ENCODE data around the gene ELF2.

ELF2 gene

GRCh38 chr4:139207873-139208403, 30.9 kb upstream of the ELF2 start:
- TF ChIP-seq ZBTB7A (IDR thresholded peaks at IDR 0.05; ENCODE audit: low read depth) (no peak), NFIC (IDR thresholded peaks at IDR 0.05) (no peak), YY1 (IDR thresholded peaks at IDR 0.05; ENCODE audit: low read depth) (no peak), RAD21 (IDR thresholded peaks at IDR 0.05; ENCODE audit: low read depth) (no peak), TEAD4 (IDR thresholded peaks at IDR 0.05) (no peak), CEBPB (IDR thresholded peaks at IDR 0.05) (no peak), CREB1 (IDR thresholded peaks at IDR 0.05; ENCODE audit: low read depth) (no peak), TCF12 (IDR thresholded peaks at IDR 0.05; ENCODE audit: low read depth) (no peak), FOXM1 (IDR thresholded peaks at IDR 0.05; ENCODE audit: borderline replicate concordance, low read depth) (no peak), REST (IDR thresholded peaks at IDR 0.05; ENCODE audit: low read depth) (no peak), TAF1 (IDR thresholded peaks at IDR 0.05; ENCODE audit: low read depth) (no peak), EGR1 (IDR thresholded peaks at IDR 0.05) (no peak), EP300 (IDR thresholded peaks at IDR 0.05; ENCODE audit: borderline replicate concordance) (no peak)
- TF ChIP-seq, protein P1, sequence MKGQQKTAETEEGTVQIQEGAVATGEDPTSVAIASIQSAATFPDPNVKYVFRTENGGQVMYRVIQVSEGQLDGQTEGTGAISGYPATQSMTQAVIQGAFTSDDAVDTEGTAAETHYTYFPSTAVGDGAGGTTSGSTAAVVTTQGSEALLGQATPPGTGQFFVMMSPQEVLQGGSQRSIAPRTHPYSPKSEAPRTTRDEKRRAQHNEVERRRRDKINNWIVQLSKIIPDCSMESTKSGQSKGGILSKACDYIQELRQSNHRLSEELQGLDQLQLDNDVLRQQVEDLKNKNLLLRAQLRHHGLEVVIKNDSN (IDR thresholded peaks at IDR 0.05) = no peak
- TF ChIP-seq, protein P2, sequence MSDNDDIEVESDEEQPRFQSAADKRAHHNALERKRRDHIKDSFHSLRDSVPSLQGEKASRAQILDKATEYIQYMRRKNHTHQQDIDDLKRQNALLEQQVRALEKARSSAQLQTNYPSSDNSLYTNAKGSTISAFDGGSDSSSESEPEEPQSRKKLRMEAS (IDR thresholded peaks at IDR 0.05) = no peak

DNA sequence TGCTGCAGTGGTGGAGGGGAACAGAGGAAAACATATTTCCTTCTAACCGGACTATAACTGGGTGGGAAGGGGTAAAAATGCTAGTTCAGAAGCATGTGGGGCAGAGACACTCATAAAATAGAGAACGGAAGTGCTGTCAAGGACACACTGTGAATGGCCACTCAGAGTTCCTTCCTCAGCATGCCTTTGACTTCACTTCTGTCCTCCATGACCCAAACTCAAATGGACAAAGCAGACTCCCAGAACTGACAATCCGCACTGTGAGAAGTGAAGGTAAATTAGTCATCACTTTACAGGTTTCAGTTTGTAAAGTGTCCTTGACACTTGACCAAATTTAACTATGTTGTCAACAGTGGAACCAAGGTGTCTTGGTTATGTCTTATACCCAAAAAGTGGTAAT, 30.2 kb upstream of the ELF2 start:
- TF ChIP-seq REST (IDR thresholded peaks at IDR 0.05; ENCODE audit: low read depth) (no peak), YY1 (IDR thresholded peaks at IDR 0.05; ENCODE audit: low read depth) (no peak), TAF1 (IDR thresholded peaks at IDR 0.05; ENCODE audit: low read depth) (no peak), NFIC (IDR thresholded peaks at IDR 0.05) (no peak), EGR1 (IDR thresholded peaks at IDR 0.05) (no peak)
- TF ChIP-seq, protein P2 (IDR thresholded peaks at IDR 0.05) = no peak
- TF ChIP-seq, protein P1 (IDR thresholded peaks at IDR 0.05) = no peak

DNA sequence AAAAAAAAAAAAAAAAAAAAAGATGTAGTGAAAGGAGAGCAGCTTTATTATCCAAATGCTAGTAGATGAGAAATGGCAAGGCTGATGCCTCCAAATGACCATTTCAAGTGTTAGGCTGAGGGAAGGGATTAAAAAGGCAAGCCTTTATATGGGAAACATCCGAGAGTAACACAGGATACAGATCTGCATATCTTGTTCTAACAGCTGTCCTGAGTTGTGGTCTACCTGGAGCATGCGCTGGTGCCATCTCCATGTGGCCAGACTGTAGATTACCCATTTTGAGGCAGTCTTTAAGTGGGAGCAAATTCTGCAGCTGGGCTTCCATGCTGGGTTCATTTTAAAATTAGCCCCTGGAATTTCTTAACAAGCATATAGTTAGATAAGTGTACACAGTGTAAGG, 26.0 kb upstream of the ELF2 start:
- TF ChIP-seq CREB1 (IDR thresholded peaks at IDR 0.05; ENCODE audit: low read depth) (no peak), RAD21 (IDR thresholded peaks at IDR 0.05; ENCODE audit: low read depth) (no peak), TCF12 (IDR thresholded peaks at IDR 0.05; ENCODE audit: low read depth) (no peak)

DNA sequence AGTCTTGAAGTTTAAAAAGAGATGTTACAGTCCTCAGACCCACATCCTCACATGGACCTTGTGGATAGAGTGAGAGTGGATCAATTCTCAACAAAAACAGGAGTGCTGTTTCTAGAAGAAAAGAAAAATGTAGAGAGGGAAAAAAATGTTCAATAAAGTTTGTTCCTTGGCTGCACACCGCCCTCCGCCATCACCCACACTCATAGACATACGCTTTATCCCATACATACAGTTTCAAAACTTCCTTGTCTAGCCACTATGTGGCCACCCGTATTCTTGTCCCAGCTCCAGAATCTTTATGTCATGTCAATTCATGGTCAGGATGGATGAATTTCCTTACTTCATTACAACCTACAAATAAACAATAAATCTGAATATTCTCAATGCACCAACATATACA, 23.5 kb upstream of the ELF2 start:
- no peak for TF ChIP-seq CEBPB (IDR thresholded peaks at IDR 0.05)
- TF ChIP-seq TEAD4 (IDR thresholded peaks at IDR 0.05) = no peak
- TF ChIP-seq RAD21 (IDR thresholded peaks at IDR 0.05; ENCODE audit: low read depth) = no peak
- no peak for TF ChIP-seq TCF12 (IDR thresholded peaks at IDR 0.05; ENCODE audit: low read depth)
- no peak for TF ChIP-seq NFIC (IDR thresholded peaks at IDR 0.05)
- no peak for TF ChIP-seq YY1 (IDR thresholded peaks at IDR 0.05; ENCODE audit: low read depth)
- no peak for TF ChIP-seq FOXM1 (IDR thresholded peaks at IDR 0.05; ENCODE audit: borderline replicate concordance, low read depth)
- TF ChIP-seq TAF1 (IDR thresholded peaks at IDR 0.05; ENCODE audit: low read depth) = no peak
- TF ChIP-seq EGR1 (IDR thresholded peaks at IDR 0.05) = no peak
- TF ChIP-seq ZBTB7A (IDR thresholded peaks at IDR 0.05; ENCODE audit: low read depth) = no peak
- no peak for TF ChIP-seq EP300 (IDR thresholded peaks at IDR 0.05; ENCODE audit: borderline replicate concordance)
- TF ChIP-seq, protein P2 (IDR thresholded peaks at IDR 0.05) = no peak
- TF ChIP-seq CREB1 (IDR thresholded peaks at IDR 0.05; ENCODE audit: low read depth) = no peak
- TF ChIP-seq, protein P1 (IDR thresholded peaks at IDR 0.05) = no peak
- no peak for TF ChIP-seq REST (IDR thresholded peaks at IDR 0.05; ENCODE audit: low read depth)

Measured in Ishikawa (cell line).